NCI-H2227 (cell line): ENCODE data around the gene TBX10.
"Not testable (repeated sequence)": the region's sequence is repeated elsewhere in the genome, so short reads cannot be mapped to it uniquely, and the experiment has no call there.

ENCODE experiments used
- DNase-seq: peaks from one replicate; lab custom pipeline; 2025; ENCODE audit not compliant: unreplicated experiment; lab: John Stamatoyannopoulos, UW

The TBX10 gene

DNA sequence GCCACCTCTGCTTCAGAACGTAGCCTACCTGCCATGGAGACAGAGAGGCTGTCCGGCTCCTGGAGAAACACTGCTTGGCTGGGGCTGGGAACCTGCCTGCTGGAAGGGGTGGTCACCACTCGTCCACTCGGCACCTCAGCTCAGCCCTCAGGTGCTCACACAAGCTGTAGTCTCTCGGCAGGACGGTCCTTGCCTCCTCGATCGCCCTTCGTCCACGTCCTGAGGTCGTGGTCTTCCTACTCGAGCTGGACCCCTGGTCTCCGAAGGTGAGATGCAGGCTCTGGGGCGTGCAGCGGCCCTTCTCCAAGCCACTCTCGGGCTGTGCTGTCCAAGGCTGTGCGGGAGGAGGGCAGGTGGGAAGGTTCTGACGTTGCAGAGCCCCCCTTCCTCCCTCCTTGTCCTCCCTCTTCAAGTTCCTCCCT is at the start of gene TBX10:
TSS of gene TBX10 (minus strand) at position 326 of the 422 bp plus-strand sequence. CDS start at position 35, 291 bp downstream.
- no peak for DNase-seq

DNA sequence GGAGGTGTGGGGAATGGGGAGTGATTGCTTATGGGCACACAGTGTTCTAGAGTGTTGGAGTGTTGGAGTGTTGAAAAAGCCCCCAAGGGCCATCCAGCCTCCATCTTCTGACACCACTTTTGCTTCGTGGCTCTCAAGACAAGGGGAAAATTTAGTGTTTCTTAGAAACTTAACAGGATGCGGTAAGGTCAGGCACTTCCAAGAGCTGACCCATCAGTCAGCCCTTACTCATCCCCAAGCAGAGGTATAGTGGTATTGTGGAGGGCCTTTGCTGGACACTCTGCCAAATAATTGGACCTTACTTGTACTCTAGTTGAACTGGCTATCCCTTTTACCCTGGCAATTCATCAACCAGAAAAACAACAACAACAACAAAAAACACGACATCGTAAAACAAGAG is 49.6 kb upstream of the TBX10 start:
- DNase-seq, result no peak

DNA sequence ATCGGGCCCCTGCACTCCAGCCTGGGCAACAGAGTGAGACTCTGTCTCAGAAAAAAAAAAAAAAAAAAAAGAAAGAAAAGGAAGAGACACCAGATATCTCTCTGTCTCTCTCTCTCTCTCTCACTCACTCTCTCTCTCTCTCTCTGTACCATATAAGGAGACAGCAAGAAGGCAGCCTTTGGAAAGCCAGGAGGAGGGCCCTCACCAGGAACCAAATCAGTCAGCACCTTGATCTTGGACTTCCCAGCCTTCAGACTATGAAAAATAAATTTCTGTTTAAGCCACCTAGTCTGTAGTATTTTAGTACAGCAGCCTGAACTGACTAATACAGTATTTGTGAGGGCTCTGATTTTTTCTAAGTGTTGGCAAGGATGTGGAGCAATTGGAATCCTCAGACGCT is 48.4 kb upstream of the TBX10 start:
- DNase-seq, result no peak

DNA sequence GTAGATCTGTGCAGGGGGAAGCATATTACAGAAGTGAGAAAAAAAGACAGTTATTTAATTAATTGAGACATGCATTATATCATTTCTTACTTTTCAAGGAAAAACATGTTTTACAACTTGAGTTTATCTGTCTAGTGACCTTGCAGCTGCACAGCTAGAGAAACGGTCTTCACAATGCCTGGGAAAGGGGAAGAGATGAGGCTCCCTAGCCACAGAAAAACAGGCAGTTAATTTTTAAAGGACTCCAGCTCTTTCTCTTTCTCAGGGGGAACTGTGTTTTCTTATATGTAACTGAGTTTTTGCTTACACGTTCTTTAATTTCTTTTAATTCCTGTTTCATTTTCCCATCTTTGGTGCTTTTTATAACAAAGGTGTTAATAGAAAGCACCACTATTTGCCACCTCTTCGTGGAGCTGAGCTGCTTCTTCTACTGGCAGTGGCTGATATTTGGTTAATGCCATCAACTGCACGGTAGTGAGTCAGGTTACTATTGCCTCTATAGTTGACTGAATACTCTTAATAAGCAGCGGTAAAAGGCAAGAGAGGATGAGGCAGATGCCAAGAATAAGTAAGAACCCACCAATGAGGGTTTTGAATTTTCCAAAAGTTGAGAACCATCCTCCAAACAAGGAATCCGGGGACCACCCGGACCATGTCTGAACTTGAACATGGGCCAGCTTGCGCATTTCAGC is 46.2 kb upstream of the TBX10 start:
- not testable (repeated sequence) for DNase-seq

DNA sequence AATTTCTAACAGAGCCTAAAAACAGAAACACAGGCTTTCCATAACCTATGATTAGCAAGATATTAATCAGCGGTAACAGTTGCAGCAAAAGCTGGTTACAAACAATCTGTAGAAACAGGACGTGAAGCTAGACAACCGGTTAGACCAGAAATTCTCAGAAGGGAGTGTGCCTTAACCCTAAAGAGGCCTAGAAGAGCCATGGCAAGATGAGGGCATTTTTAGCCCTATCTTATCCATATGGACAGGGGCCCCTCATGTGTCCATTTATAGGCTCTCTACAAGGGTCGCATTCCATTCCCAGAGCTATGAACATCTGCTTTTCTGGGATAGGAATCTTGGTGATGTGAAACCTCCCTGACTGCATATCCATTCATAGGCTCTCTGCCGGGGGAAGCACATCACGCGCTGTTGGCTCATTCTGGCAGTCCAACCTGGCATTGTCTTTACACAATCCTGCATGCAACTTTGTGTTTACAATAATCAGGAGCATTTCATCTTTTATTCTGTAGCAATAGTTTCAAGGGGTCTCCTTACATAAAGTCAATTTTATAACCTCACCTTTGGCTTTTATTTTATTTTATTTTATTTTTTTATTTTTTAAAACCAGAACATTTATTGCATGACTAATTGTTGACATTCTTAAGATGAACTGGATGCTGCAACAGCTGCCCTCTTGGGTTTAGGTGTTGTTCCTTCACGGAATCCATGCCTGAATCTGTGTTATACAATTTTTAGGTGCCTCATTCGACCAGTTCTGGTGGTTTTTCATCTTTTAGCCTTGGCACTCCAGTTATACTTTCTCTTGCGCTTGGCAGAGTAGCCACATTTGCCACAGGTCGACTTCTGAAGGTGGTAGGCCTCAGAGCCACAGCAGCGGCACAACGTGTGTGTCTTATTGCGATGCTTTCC is 42.8 kb upstream of the TBX10 start:
- not testable (repeated sequence) for DNase-seq

DNA sequence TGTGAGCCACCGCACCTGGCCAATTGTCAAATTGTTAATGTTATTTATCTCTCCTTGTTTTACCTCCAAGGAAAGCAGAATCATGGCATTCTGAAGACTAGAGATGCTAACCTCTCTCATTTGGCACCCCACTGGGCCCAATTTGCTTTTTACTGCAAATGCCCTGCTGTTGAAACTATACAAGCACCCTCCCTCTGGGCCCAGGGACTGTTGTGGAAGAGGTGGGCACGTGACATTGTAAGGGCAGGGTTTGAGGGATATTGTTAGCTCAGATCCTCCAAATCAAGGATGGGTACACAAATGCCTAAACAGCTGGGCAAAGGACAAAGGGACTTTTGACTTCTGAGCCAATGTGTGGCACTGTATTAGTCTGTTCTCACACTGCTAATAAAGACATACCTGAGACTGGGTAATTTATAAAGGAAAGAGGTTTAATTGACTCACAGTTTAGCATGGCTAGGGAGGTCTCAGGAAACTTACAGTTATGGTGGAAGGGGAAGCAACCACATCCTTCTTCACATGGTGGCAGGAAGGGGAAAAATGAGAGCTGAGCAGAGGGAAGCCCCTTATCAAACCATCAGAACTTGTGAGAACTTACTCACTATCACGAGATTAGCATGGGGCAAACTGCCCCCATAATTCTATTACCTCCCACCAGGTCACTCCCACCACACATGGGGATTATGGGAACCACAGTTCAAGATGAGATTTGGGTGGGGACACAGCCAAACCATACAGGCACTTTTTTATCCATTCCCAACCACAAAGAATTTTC is 41.3 kb upstream of the TBX10 start:
- DNase-seq, result no peak

DNA sequence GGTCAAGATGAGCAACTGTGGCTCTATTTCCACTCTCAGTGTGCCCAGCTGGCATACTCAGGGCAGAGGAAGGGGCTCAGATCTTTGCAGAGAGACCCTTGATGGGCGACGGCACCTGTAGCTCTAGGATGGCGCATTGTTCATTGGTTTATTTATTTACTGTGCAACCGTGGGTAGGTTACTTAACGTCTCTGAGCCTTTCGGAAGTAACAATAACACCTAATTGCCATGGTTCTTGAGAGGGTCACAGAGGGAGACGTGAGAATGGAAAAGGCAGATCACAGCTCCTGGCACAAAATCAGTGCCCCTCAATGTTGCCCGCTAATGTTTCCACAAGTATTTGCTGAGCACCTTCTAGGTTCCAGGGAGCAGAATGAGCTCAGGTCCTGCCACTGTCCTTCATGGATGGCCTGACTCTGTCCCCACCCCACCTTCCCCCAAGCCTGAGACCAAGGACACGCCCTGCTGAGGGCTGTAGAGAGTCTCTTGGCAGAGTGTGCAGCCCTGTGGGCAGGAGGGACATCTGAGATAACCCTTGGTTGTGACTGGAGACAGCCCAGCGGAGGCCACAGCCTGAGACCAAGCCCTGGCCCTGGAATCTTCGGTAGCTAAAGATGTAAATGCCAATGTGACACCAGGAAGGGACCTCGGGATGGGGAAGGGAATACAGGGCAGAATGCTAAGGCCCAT is 35.6 kb upstream of the TBX10 start:
- no peak for DNase-seq

DNA sequence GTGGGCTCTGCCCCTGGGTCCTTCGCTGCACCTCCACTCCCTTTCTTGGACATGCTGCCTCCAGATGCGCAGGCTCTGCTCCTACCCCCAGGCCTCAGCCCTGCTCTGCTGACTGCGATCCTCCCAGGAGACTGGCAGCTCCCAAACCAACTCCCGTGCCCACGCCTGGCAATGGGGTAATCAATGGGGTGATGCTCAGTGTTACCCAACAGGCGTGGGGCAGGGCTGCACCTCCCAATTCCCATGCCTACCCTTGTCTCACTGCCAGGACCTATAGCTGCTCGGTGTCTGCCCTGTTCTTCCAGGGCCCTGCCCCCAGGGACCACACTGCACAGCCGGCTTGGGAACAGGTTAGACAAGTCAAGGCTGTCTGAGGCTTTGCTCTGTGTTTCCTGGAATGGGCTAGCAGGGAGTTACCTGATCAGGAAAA is 34.9 kb upstream of the TBX10 start, which contains the start of gene ALDH3B2:
TSS of gene ALDH3B2 (minus strand) at position 182 of the 430 bp plus-strand sequence. CDS start 7,688 bp downstream, outside the sequence.
- no peak for DNase-seq

DNA sequence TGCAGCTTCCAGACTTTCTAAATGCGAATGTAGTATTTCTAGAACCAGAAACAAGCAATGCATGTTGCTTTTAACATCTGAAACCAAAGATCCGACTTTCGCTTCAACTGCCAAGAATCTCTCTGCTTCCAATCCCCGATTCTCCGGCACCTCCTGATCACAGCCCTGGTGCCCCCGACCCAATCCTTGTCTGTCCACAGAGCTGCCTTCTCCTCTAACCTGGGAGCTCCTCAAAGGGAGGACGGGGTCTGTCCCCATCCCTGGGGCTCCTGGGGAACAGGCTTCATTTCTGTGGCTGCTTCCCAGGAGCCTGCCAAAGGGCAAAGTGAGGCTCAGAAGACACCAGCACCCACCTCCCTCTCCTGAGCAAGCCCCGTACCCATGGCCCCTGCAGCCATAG is 34.3 kb upstream of the TBX10 start:
- no peak for DNase-seq

DNA sequence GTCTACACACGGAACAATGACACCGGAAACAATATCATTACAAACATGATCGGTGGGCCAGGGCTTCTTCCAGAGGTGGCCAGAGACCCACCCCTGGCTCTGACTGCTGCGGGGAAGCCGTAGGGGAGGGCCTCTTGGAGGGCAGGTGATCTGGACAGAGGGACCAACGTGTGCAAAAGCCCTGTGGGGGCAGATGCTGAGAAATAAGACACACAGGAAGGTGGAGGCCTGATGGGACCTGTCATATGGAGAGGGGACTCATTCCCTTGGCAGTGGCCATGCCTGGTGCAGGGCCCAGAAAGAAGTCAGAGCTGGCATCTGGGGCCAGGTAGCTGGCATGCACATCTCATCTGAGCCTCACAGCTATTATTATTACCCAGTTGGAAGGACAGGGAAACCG is 33.8 kb upstream of the TBX10 start:
- DNase-seq, result no peak

DNA sequence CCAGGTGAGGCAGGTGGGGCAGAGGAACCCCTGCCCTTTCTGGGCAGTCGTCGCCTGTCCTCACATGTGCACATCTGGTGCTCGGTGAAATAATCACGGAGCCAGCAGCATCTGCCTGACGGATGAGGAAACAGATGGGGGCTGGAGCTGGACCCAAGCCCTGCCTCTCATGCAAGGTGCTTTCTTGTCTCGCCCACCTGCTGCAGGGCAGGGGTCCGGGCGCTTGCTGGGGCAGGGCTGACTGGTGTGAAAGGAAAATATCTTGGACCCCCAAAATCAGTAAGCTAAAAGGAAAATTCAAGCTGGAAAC is 31.6 kb upstream of the TBX10 start:
- DNase-seq, result no peak

DNA sequence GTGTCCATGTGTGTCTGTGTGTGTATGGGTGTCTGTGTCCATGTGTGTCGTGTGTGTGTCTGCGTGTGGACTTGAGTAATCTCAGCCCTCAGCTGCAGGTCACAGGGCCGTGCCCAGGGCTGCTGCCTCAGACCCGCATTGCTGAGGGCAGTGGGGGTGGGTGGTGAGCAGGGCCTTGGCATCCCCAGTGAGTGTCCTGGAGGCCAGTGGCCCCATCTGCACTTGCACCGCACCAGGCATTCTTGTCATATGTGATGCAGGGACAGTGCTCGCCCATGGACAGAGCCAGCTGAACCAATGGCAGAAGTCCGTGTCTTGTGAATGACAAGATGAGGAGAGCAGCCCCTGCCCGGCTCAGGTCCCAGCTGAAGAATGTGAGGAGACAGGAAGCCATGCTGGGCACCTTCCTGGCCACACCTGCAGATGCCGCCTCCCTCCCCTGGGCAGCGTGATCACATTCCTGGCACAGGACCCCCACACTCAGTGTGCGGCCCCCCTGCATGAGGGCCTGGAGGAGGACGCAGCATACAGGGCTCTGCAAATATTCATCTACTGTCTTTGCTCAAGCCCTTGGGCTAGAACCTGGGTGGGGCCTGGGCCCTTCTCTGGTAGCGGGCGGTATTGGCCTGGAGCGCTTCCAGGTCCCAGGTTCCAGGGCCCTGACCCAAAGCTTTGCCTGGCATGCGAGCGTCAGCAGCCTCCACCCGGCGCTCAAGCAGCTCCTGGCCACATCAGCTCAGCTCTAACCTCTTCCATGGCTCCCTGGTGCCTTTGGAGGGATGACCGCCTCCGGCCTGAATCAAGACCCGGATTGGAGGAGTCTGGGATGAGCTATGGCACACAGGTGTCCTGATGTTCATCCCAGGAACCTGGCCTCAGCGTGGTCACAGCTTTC is 31.0 kb upstream of the TBX10 start:
- DNase-seq, result no peak

DNA sequence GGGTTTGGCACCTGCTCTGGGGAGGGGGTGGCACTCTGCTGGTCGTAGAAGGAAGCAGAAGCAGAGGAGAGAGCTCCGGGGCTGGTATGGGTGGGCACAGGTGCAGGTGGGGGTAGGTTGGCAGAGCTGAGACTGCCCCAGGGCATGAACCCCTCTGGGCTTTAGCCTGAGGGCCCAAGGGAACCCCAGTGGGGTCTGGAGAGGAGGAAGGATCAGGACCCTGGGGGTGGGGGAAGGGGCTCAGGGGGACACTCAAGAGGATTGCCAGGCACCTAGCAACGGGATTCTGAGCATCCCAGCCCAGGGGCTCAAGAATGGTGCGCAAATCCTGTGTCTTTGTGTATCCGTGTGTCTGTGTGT is 28.6 kb upstream of the TBX10 start:
- DNase-seq, result no peak

DNA sequence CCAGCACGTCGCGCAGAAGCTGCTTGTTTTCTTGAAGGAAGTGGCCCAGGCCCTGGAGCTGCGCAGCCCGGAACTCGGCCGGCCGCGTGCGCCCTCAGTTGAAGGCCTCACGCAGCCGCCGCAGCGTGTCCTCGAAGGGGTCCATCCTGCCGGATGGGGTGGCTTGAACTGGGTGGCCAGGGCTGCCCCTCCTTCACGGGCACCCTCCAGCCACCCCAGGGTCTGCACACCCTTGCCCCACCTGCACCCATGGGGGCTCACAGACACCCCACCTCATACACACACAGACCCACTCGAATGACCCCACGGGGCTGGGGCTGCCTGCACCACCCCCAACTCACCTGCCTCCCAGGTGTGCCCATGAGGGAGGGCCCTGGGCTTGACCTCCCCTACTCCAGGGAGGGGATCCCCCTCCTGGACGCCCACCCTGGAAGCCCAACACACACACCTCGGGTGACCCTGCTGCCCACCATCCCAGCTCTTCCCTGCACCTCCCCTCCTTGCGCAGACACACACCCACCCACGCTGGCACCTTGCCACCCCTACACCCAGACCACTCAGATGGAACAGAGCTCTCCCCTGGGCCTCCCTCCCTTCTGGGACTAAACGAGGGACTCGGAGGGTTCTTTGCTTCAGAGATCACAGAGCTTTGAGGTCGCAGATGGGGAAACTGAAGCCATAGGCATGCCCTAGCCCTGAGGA is 28.1 kb upstream of the TBX10 start:
- no peak for DNase-seq

DNA sequence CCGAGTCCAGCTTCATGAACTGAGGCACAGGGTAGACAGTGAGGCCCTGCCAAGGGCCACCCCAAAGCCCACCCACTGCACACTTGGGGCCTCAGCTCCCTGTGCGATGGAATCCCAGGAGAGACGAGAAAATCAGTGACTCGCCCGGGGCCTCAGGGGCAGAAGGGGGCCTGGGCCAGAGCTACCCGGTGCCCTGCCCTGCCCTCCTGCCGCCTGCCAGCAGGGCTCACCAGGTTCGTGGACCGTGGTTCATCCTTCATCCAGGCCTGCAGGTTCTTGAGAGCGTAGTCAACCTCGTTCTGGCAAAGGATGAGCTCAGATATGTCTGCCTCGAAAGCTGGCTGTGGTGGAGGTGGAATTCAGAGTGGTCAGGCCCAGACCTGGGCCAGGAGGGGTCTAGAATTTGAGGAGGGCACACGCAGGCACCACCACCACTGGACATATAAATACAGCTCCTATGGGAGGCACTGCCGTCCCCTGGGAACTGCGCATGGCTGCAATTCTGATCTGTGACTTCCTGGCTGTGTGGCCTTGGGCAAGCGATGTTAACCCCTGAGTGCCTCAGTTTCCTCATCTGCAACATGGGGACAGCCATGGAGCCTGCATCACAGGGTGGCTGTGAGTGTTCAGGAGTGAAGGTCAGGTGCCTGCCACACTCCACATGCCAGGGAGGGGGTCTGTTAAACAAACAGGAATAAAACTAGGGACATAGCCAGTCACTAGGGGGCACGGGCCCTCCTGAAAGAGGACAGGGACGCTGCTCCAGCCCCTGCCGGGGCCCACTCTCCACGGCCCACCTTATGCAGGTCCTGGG is 27.3 kb upstream of the TBX10 start:
- no peak for DNase-seq

DNA sequence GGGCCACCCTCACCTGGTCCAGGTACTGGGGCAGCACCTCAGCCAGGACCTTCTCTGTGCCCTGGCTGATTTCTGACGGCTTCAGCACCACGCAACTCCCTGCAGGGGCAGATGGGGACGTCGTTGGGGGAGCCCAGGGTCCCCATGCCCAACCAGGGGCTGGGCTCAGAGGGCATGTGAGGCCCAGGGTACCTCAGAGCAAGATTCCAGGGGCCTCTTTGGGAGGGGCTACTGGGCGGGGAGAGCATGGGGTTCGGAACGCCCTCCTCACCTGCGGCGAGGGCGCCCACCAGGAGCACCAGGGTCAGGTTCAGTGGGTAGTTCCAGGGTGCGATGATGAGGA is 26.7 kb upstream of the TBX10 start:
- no peak for DNase-seq

DNA sequence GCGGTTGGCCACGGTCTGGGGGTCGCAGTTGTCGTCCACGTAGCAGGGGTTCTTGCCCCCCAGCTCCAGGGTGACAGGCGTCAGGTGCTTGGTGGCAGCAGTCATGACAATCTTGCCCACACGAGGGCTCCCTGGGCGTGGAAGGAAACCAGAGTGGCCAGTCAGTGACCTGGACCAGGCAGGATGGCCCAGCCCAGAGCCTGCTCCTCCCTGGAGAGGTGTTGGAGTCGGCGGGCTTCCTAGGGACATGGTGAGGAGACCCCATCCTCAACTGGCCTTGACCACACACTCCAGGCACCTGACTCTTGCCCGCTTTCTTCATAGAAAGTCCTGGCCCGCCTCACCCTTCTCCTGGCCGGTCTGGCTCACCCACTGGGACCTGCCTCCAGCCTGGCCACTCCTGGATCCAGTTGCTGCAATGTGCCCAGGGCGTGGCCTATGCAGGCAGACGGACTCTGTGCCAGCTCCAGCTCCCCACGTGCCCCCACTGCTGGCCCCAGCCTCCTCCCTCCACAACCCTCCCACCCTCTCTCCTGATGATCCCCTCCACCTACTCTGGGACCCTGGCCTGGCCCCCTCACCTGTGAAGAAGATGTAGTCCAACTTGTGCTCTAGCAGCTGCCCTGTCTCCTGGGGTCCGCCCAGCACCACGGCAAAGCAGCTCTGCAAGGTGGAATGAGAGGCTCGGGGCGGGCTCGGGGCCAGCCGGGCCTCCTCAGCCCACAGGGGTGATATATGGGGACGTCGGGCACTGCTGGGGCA is 26.2 kb upstream of the TBX10 start:
- no peak for DNase-seq
